GM12878 (cell line): ENCODE measurements around the gene CNGA4. TPM values are rescaled to one million over a fixed set of nuclear protein-coding genes. Genes with fewer than 3 reads are reported as not detected.

Experiments
- ATAC-seq: fragments of 200-7000 bp; cut with Tn5 transposase; 3 replicates; pipeline ENCODE4 v1.9.1; 2020; ENCODE audit warnings: mild to moderate bottlenecking, moderate library complexity
- BruUV-seq: library from RNA; stranded (reverse); fragments of 400-500 nt; replicated peaks from 2 replicates; lab custom pipeline; 2021; lab: Mats Ljungman, UMichigan
- CTCF ChIA-PET: fragments of 300-600 bp; sonication (Branson Sonifier 250); formaldehyde crosslinking; extraction: SDS; loops from one replicate; lab custom pipeline; 2021; ENCODE audit warnings: inconsistent platforms; lab: Yijun Ruan, JAX
- POLR2A ChIA-PET: fragments of 350-600 bp; formaldehyde crosslinking; extraction: SDS; loops from one replicate; lab custom pipeline; 2021; ENCODE audit warnings: inconsistent platforms; lab: Charles Lee
- RAD21 ChIA-PET: fragments of 300-600 bp; sonication (Branson Sonifier 250); formaldehyde crosslinking; loops from one replicate; lab custom pipeline; 2023; ENCODE audit warnings: antibody characterized with exemption; ENCODE audit not compliant: unreplicated experiment; lab: Charles Lee
- SMC1A ChIA-PET: fragments of 300-600 bp; sonication (Branson Sonifier 250); formaldehyde crosslinking; loops from one replicate; lab custom pipeline; 2023; ENCODE audit not compliant: unreplicated experiment, uncharacterized antibody; lab: Charles Lee
- DNase-seq: peaks from one replicate; pipeline ENCODE4 v3.0.0-alpha.2; 2011; ENCODE audit warnings: low read depth, low spot score
- FAIRE-seq: peaks from 3 replicates; lab custom pipeline; 2011; peaks lifted over from hg19 to GRCh38; lab: Jason Lieb, UNC
- H2AFZ ChIP-seq: 2 replicates; pipeline ENCODE4 v1.6.0; 2011; ENCODE audit warnings: low read depth, low read length, control low read depth; ENCODE audit not compliant: control insufficient read depth
- H3K27ac ChIP-seq: 2 replicates; pipeline ENCODE4 v1.5.1; 2011; ENCODE audit warnings: control low read depth; ENCODE audit not compliant: control insufficient read depth, insufficient read depth
- H3K27me3 ChIP-seq, 2 experiments: replicated peaks in 1 of 2; 2 replicates each; pipeline versions ENCODE4 v1.6.0 to v1.6.1; 2011; ENCODE audit warnings: low read length in 1 of 2; ENCODE audit not compliant: control insufficient read depth in 2 of 2, insufficient read depth in 2 of 2
- H3K36me3 ChIP-seq, 2 experiments: 2 replicates each; pipeline ENCODE4 v1.5.1; 2011; ENCODE audit warnings: low read length in 1 of 2; ENCODE audit not compliant: control insufficient read depth in 2 of 2, insufficient read depth in 2 of 2
- H3K4me1 ChIP-seq: 2 replicates; pipeline ENCODE4 v1.6.1; 2011; ENCODE audit warnings: mild to moderate bottlenecking, low read length, moderate library complexity, mixed read lengths; ENCODE audit not compliant: control insufficient read depth, insufficient read depth
- H3K4me2 ChIP-seq: 2 replicates; pipeline ENCODE4 v1.6.0; 2011; ENCODE audit warnings: control low read depth; ENCODE audit not compliant: control insufficient read depth, insufficient read depth
- H3K4me3 ChIP-seq: fragments of 200-600 bp; sonication (generic); 2 replicates; pipeline ENCODE4 v1.5.1; 2016
- H3K79me2 ChIP-seq: 2 replicates; pipeline ENCODE4 v1.6.0; 2011; ENCODE audit warnings: low read length; ENCODE audit not compliant: control insufficient read depth, insufficient read depth
- H3K9ac ChIP-seq: 2 replicates; pipeline ENCODE4 v1.8.0; 2011; ENCODE audit warnings: low read length, control low read depth, mixed read lengths; ENCODE audit not compliant: control insufficient read depth, insufficient read depth
- H3K9me3 ChIP-seq: replicated peaks from 3 replicates; pipeline ENCODE4 v1.5.1; 2011; ENCODE audit warnings: mild to moderate bottlenecking, low read length; ENCODE audit not compliant: control insufficient read depth, insufficient read depth
- H4K20me1 ChIP-seq: 2 replicates; pipeline ENCODE4 v1.6.0; 2011; ENCODE audit not compliant: control insufficient read depth, insufficient read depth
- ASH2L ChIP-seq: fragments of 300-600, 200-600 bp; sonication (generic); IDR thresholded peaks from 2 replicates; pipeline ENCODE4 v1.6.1; 2017; ENCODE audit warnings: low read depth, mild to moderate bottlenecking, borderline replicate concordance
- E4F1 ChIP-seq: fragments of 450-650 bp; IDR thresholded peaks from 2 replicates; pipeline ENCODE4 v1.6.1; 2018; ENCODE audit warnings: borderline replicate concordance, mild to moderate bottlenecking; ENCODE audit not compliant: partially characterized antibody
- IRF3 ChIP-seq: fragments of 450-650 bp; IDR thresholded peaks from 2 replicates; pipeline ENCODE4 v1.6.1; 2014; ENCODE audit warnings: mild to moderate bottlenecking
- MXI1 ChIP-seq: fragments of 150-350 bp; IDR thresholded peaks from 2 replicates; pipeline ENCODE4 v1.6.1; 2011; ENCODE audit warnings: low read depth, mild to moderate bottlenecking, inconsistent platforms, low read length, improper control_type of control experiment
- NBN ChIP-seq: fragments of 450-650 bp; IDR thresholded peaks from 2 replicates; pipeline ENCODE4 v1.6.1; 2016
- NFIC ChIP-seq: IDR thresholded peaks from 2 replicates; pipeline ENCODE4 v1.6.1; 2012; ENCODE audit warnings: low read depth, mild to moderate bottlenecking, inconsistent platforms, low read length, moderate library complexity
- NR2C2 ChIP-seq: IDR thresholded peaks from 2 replicates; pipeline ENCODE4 v1.6.1; 2011; ENCODE audit warnings: borderline replicate concordance, low read depth; ENCODE audit not compliant: control insufficient read depth, insufficient read length
- POLR2A ChIP-seq: IDR thresholded peaks from 2 replicates; pipeline ENCODE4 v1.6.1; 2011; ENCODE audit warnings: low read depth, mild to moderate bottlenecking, low read length
- POLR2AphosphoS2 ChIP-seq: IDR thresholded peaks from 2 replicates; pipeline ENCODE4 v1.6.1; 2011; ENCODE audit warnings: low read depth, mild to moderate bottlenecking, low read length, improper control_type of control experiment, moderate library complexity
- RBBP5 ChIP-seq: fragments of 200-600 bp; sonication (generic); conservative IDR thresholded peaks from 2 replicates; pipeline ENCODE4 v1.6.1; 2016
- SP1 ChIP-seq: IDR thresholded peaks from one replicate; pipeline ENCODE4 v1.6.1; 2011; ENCODE audit warnings: low read depth, low read length
- SREBF1 ChIP-seq: IDR thresholded peaks from 2 replicates; pipeline ENCODE4 v1.6.1; 2012; ENCODE audit warnings: mild to moderate bottlenecking, low read length
- SREBF2 ChIP-seq: IDR thresholded peaks from 2 replicates; pipeline ENCODE4 v1.6.1; 2012; ENCODE audit warnings: mild to moderate bottlenecking, low read length
- SRF ChIP-seq, 2 experiments: IDR thresholded peaks; 2 replicates each; pipeline ENCODE4 v1.6.1; 2011; ENCODE audit warnings: low read depth in 2 of 2, low read length in 2 of 2, mild to moderate bottlenecking in 1 of 2, moderate library complexity in 1 of 2
- STAT3 ChIP-seq: IDR thresholded peaks from 2 replicates; pipeline ENCODE4 v1.6.1; 2011; ENCODE audit warnings: low read depth, low read length, improper control_type of control experiment
- TCF7 ChIP-seq: IDR thresholded peaks from 2 replicates; pipeline ENCODE4 v1.6.1; 2014; ENCODE audit warnings: antibody characterized with exemption, borderline replicate concordance
- ZSCAN29 ChIP-seq: fragments of 450-650 bp; IDR thresholded peaks from 2 replicates; pipeline ENCODE4 v1.6.1; 2017; ENCODE audit warnings: mild to moderate bottlenecking, moderate library complexity
- ZZZ3 ChIP-seq: IDR thresholded peaks from 2 replicates; pipeline ENCODE4 v1.6.1; 2011; ENCODE audit warnings: low read depth; ENCODE audit not compliant: control insufficient read depth, insufficient read length
- WGBS: methylation state at CpG from one replicate; pipeline ENCODE4 v1.1.6; 2016; ENCODE audit warnings: low lambda C conversion rate; ENCODE audit not compliant: insufficient replicate concordance, insufficient coverage; ENCODE audit errors: missing lambda C conversion rate; 5-methylcytosine and 5-hydroxymethylcytosine counted together
- in situ Hi-C: fragments of 300-500 bp; cut with MboI; formaldehyde crosslinking; loops from 9 replicates; pipeline ENCODE4 v1.14.3; 2018; ENCODE audit warnings: mixed read lengths
- intact Hi-C: fragments of 100-400 bp; cut with micrococcal nuclease; formaldehyde crosslinking; loops from one replicate; pipeline ENCODE4 v1.14.2; 2022; ENCODE audit not compliant: unreplicated experiment
- polyA plus RNA-seq, 11 experiments: library from polyadenylated mRNA; depleted of rRNA in 4 of 11; unstranded in 6 of 11; stranded (reverse) in 5 of 11; fragments of >200 nt; fragmentation: Nextera tagmentation in 4 of 11; fragmentation: Illumina TruSeq in 1 of 11; extraction: Ambion mirVana in 4 of 11; extraction: Trizol in 1 of 11; gene quantifications; 1 replicate in 1 of 11; 2 replicates in 10 of 11; pipeline versions ENCODE4 v1.2.1 to v1.2.3, GENCODE V29; 2011 to 2016; ENCODE audit warnings: inconsistent platforms in 2 of 11, missing spikeins in 2 of 11, low read depth in 1 of 11
- total RNA-seq, 4 experiments: library from RNA; depleted of rRNA in 3 of 4; stranded (reverse); fragments of >200 nt in 3 of 4; fragmentation: Illumina TruSeq in 1 of 4; extraction: Trizol in 1 of 4; gene quantifications; 2 replicates each; pipeline versions ENCODE4 v1.2.1 to v1.2.3, GENCODE V29; 2013 to 2021
- TF ChIP-seq, protein P1 (sequence below): fragments of 450-650 bp; formaldehyde crosslinking; IDR thresholded peaks from 2 replicates; pipeline ENCODE4 v1.4.0; 2020; ENCODE audit warnings: mild to moderate bottlenecking, moderate library complexity

The CNGA4 gene
- total and polyA plus RNA-seq, 10 of the 15 experiments (the other 5 are each of a cell fraction or from before 2014, with no cell fraction given): 0.05 to 0.26 (median 0.07) TPM; not detected in 5

DNA sequence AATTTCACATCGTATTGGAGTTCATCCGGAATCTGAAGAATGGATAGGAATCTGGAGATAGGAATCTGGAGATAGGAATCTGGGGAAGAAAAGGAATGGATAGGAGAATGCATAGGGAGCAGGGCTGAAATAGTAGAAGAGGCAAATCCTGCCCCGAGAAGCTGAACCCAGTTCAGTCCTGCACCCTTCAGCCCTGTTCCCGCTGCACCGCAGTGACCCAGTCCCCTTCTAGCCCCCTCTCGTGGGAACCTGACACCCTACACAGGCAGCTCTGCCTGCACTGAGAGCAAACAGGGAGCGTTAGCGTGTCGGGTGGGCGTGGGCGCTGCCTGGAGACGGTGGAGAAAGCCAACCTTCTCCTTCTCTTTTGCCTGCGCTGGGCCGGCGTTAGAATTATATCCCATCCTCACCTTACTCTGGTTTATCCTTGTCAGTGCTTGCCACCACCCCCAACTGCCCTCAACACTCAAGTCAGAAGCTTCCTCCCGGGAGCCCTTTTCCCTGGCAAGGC, 19.7 kb downstream of the CNGA4 start:
- DNase-seq: no peak
- no peaks in the 10 kb centered on the region for H4K20me1 ChIP-seq
- no peaks in the 10 kb centered on the region for H3K36me3 ChIP-seq
- TF ChIP-seq POLR2A (no peak), SREBF2 (no peak), NBN (no peak), SREBF1 (no peak), SRF (IDR thresholded peaks at IDR 0.05; ENCODE audit: low read depth in 2 of 2, low read length in 2 of 2) (no peak), STAT3 (no peak), E4F1 (no peak), ASH2L (no peak), POLR2AphosphoS2 (no peak), MXI1 (no peak), IRF3 (no peak), SP1 (no peak), NR2C2 (no peak), TCF7 (no peak), NFIC (no peak), RBBP5 (no peak), ZSCAN29 (no peak), ZZZ3 (no peak)
- TF ChIP-seq, protein P1, sequence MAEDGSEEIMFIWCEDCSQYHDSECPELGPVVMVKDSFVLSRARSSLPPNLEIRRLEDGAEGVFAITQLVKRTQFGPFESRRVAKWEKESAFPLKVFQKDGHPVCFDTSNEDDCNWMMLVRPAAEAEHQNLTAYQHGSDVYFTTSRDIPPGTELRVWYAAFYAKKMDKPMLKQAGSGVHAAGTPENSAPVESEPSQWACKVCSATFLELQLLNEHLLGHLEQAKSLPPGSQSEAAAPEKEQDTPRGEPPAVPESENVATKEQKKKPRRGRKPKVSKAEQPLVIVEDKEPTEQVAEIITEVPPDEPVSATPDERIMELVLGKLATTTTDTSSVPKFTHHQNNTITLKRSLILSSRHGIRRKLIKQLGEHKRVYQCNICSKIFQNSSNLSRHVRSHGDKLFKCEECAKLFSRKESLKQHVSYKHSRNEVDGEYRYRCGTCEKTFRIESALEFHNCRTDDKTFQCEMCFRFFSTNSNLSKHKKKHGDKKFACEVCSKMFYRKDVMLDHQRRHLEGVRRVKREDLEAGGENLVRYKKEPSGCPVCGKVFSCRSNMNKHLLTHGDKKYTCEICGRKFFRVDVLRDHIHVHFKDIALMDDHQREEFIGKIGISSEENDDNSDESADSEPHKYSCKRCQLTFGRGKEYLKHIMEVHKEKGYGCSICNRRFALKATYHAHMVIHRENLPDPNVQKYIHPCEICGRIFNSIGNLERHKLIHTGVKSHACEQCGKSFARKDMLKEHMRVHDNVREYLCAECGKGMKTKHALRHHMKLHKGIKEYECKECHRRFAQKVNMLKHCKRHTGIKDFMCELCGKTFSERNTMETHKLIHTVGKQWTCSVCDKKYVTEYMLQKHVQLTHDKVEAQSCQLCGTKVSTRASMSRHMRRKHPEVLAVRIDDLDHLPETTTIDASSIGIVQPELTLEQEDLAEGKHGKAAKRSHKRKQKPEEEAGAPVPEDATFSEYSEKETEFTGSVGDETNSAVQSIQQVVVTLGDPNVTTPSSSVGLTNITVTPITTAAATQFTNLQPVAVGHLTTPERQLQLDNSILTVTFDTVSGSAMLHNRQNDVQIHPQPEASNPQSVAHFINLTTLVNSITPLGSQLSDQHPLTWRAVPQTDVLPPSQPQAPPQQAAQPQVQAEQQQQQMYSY: no peak
- TF ChIP-seq, all 136 proteins: peak for 0
- ChIA-PET CTCF (no interaction called here), RAD21 (no interaction called here), SMC1A (no interaction called here), POLR2A (no interaction called here)
- Histone ChIP-seq H3K9ac (no peak overlapping the region), H2AFZ (no peak overlapping the region), H3K27ac (no peak overlapping the region), H3K4me3 (no peak overlapping the region), H3K79me2 (no peaks in the 10 kb centered on the region), H3K9me3 (no peaks in the 10 kb centered on the region), H3K4me2 (no peak overlapping the region), H3K27me3 (peaks cover 10 to 19% of the 10 kb centered on the region in 2 experiments), H3K4me1 (no peaks in the 10 kb centered on the region)
- BruUV-seq: no TSS peak
- in situ Hi-C loops: no loop called here
- no peak for ATAC-seq
- 16% methylated on average over 16 of the region's 16 CpGs for WGBS
- no peak for FAIRE-seq
- intact Hi-C loops: no loop called here
